Measurements from ENCODE around the gene COA6. TPM values are rescaled to one million over a fixed set of nuclear protein-coding genes. Genes with fewer than 3 reads are reported as not detected.
A peak's percentile ranks its signal among the peaks of the same experiment; 100 is the strongest.

The COA6 gene
- total and polyA plus RNA-seq, 10 of the 15 experiments (the other 5 are each of a cell fraction or from before 2014, with no cell fraction given), result 49.9 to 178 (median 71.5) TPM

DNA sequence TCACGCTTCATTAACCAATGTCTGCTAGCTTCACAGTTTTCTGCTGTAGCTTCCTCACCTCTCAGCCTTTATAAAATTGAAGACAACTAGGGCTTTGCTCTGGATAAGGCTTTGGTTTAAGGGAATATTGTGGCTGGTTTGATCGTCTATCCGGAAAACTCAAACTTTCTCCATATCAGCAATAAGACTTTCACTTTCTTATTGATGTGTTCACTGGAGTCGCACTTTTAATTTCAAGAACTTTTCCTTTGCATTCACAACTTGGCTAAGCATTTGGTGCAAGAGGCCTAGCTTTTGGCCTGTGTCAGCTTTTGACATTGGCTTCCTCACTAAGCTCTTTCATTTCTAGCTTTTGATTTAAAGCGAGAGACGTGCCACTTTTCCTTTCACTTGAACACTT lies 12.9 kb downstream of the COA6 start:
- Histone ChIP-seq H3K79me2 (ENCODE audit: control insufficient read depth, insufficient read depth, low read length) (no peaks in the 10 kb centered on the region), H3K27ac (ENCODE audit: control insufficient read depth, insufficient read depth) (peak overlapping the region; percentile 21), H3K36me3 (ENCODE audit: control insufficient read depth in 2 of 2, insufficient read depth in 2 of 2, low read length in 1 of 2) (peaks cover 0 to 7% of the 10 kb centered on the region in 2 experiments; a peak in 1 of 4 replicates), H4K20me1 (ENCODE audit: control insufficient read depth, insufficient read depth) (no peaks in the 10 kb centered on the region), H3K9ac (ENCODE audit: control insufficient read depth, insufficient read depth, low read length) (0 out of 2 replicates have a peak overlapping the region, but pooled peaks have one; percentile 2), H3K4me3 (peak overlapping the region; percentile 20; the same call in 1 of the 2 replicates), H3K4me1 (ENCODE audit: control insufficient read depth, insufficient read depth, low read length) (no peaks in the 10 kb centered on the region), H3K9me3 (replicated peaks; ENCODE audit: control insufficient read depth, insufficient read depth, low read length) (no peaks in the 10 kb centered on the region), H3K4me2 (ENCODE audit: control insufficient read depth, insufficient read depth) (peak overlapping the region; percentile 1; the same call in 1 of the 2 replicates), H3K27me3 (replicated peaks in 1 of 2; ENCODE audit: control insufficient read depth in 2 of 2, insufficient read depth in 2 of 2, low read length in 1 of 2) (no peaks in the 10 kb centered on the region), H2AFZ (ENCODE audit: control insufficient read depth, low read depth, low read length) (peak overlapping the region; percentile 29)
- FAIRE-seq (peak; percentile 27), ATAC-seq (no peak; the same call in none of the 3 replicates), DNase-seq (ENCODE audit: low read depth, low spot score) (no peak)
- no TSS peak for BruUV-seq (replicated peaks)
- no peak for TF ChIP-seq NFIC (IDR thresholded peaks at IDR 0.05; ENCODE audit: low read depth, low read length)
- no peak for TF ChIP-seq TCF7 (IDR thresholded peaks at IDR 0.05; ENCODE audit: borderline replicate concordance)
- TF ChIP-seq JUNB (IDR thresholded peaks at IDR 0.05), result 0 out of 2 replicates have a peak, but pooled peaks have one; percentile 5
- ChIA-PET POLR2A (interaction anchor here (0.7 to 1.5 kb wide), 5 partner anchors 12 to 129 kb away, joined by 3 to 13 read pairs (median 3); partner anchors contain the start of gene COA6), RAD21 (ENCODE audit: unreplicated experiment) (interaction anchor here (0.7 to 1.8 kb wide), 2 partner anchors 13 to 32 kb away, joined by 3 to 6 read pairs; no protein-coding TSS in a partner anchor), CTCF (interaction anchor here (0.7 to 1.5 kb wide), 4 partner anchors 9 to 841 kb away, joined by 3 to 6 read pairs (median 3); partner anchors contain the start of gene COA6), SMC1A (ENCODE audit: uncharacterized antibody, unreplicated experiment) (interaction anchor here (0.6 to 1.7 kb wide), 8 partner anchors 12 to 1109 kb away, joined by 3 to 6 read pairs (median 4); partner anchors contain the start of gene COA6)
- 31% methylated on average over 6 of the region's 6 CpGs for WGBS (ENCODE audit: insufficient coverage, insufficient replicate concordance, low lambda C conversion rate, missing lambda C conversion rate)
- in situ Hi-C loops (cut with MboI) (no loop called here), intact Hi-C loops (cut with micrococcal nuclease; ENCODE audit: unreplicated experiment) (no loop called here)

DNA sequence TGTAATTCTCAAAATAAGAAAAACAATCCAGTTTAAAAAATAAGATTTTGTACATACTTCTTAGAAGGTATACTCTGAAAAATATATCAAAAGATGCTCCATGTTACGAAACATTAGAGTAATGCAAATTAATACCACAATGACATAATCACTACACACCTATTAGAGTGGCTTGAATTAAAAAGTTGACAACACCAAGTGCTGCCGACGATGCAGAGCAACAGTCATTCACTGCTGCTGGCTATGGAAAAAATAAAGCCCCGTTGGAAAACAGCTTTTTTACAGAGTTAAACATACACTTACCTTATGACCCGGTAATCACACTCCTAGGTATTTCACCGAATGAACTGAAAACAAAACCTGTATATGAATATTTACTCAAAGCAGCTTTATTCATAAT lies 14.8 kb downstream of the COA6 start:
- FAIRE-seq (no peak), DNase-seq (ENCODE audit: low read depth, low spot score) (no peak), ATAC-seq (no peak)
- intact Hi-C loops (cut with micrococcal nuclease; ENCODE audit: unreplicated experiment), result no loop called here
- Histone ChIP-seq H3K79me2 (ENCODE audit: control insufficient read depth, insufficient read depth, low read length) (no peaks in the 10 kb centered on the region), H3K9ac (ENCODE audit: control insufficient read depth, insufficient read depth, low read length) (no peak overlapping the region), H3K4me2 (ENCODE audit: control insufficient read depth, insufficient read depth) (no peak overlapping the region), H3K4me3 (no peak overlapping the region), H3K27me3 (replicated peaks in 1 of 2; ENCODE audit: control insufficient read depth in 2 of 2, insufficient read depth in 2 of 2, low read length in 1 of 2) (no peaks in the 10 kb centered on the region), H3K36me3 (ENCODE audit: control insufficient read depth in 2 of 2, insufficient read depth in 2 of 2, low read length in 1 of 2) (peaks cover 0 to 18% of the 10 kb centered on the region in 2 experiments; a peak in 3 of 4 replicates), H3K27ac (ENCODE audit: control insufficient read depth, insufficient read depth) (no peak overlapping the region), H3K4me1 (ENCODE audit: control insufficient read depth, insufficient read depth, low read length) (no peaks in the 10 kb centered on the region), H2AFZ (ENCODE audit: control insufficient read depth, low read depth, low read length) (no peak overlapping the region), H4K20me1 (ENCODE audit: control insufficient read depth, insufficient read depth) (no peaks in the 10 kb centered on the region), H3K9me3 (replicated peaks; ENCODE audit: control insufficient read depth, insufficient read depth, low read length) (no peaks in the 10 kb centered on the region)
- WGBS (ENCODE audit: insufficient coverage, insufficient replicate concordance, low lambda C conversion rate, missing lambda C conversion rate), result 90% methylated on average over 6 of the region's 6 CpGs
- no TSS peak for BruUV-seq (replicated peaks)
- in situ Hi-C loops (cut with MboI), result no loop called here
- POLR2A ChIA-PET, result interaction anchor here (0.6 to 1.5 kb wide), 2 partner anchors 11 to 888 kb away, joined by 3 to 5 read pairs; no protein-coding TSS in a partner anchor
- SMC1A ChIA-PET (ENCODE audit: uncharacterized antibody, unreplicated experiment), result interaction anchor here (0.9 to 1.5 kb wide), 4 partner anchors 11 to 90 kb away, joined by 3 read pairs; no protein-coding TSS in a partner anchor
- CTCF ChIA-PET, result interaction anchor here (1.4 kb wide), 1 partner anchor 14 kb away, joined by 4 read pairs; no protein-coding TSS in a partner anchor
- TF ChIP-seq HDAC2 (IDR thresholded peaks at IDR 0.05), result no peak
- RAD21 ChIA-PET (ENCODE audit: unreplicated experiment), result interaction anchor here (0.9 kb wide), 1 partner anchor 14 kb away, joined by 3 read pairs; the partner anchor contains the start of gene COA6

All from GM12878 (cell line).